ENCODE results near the gene ATXN7L3B.

ATXN7L3B gene

GRCh38 chr12:74509886-74510285 lies 27.7 kb upstream of the ATXN7L3B start:
- DNase-seq (ENCODE audit: low spot score) = no peak
- ChIA-PET CTCF (no interaction called here), POLR2A (ENCODE audit: low non-redundant PET) (no interaction called here)
- TF ChIP-seq CTCF (conservative IDR thresholded peaks at IDR 0.05; ENCODE audit: low read depth) = no peak
- H3K27ac ChIP-seq = no peak overlapping the region

GRCh38 chr12:74514098-74514872 lies 23.4 kb upstream of the ATXN7L3B start:
- CTCF ChIA-PET = no interaction called here
- no peak overlapping the region for H3K27ac ChIP-seq
- POLR2A ChIA-PET (ENCODE audit: low non-redundant PET) = no interaction called here
- no peak for TF ChIP-seq CTCF (conservative IDR thresholded peaks at IDR 0.05; ENCODE audit: low read depth)
- DNase-seq (ENCODE audit: low spot score) = no peak

GRCh38 chr12:74515849-74516248 lies 21.8 kb upstream of the ATXN7L3B start:
- DNase-seq (ENCODE audit: low spot score) = no peak
- ChIA-PET POLR2A (ENCODE audit: low non-redundant PET) (no interaction called here), CTCF (no interaction called here)
- no peak overlapping the region for H3K27ac ChIP-seq
- TF ChIP-seq CTCF (conservative IDR thresholded peaks at IDR 0.05; ENCODE audit: low read depth) = no peak

GRCh38 chr12:74526535-74526934 lies 11.1 kb upstream of the ATXN7L3B start:
- no peak for DNase-seq (ENCODE audit: low spot score)
- ChIA-PET CTCF (no interaction called here), POLR2A (ENCODE audit: low non-redundant PET) (no interaction called here)
- no peak for TF ChIP-seq CTCF (conservative IDR thresholded peaks at IDR 0.05; ENCODE audit: low read depth)
- no peak overlapping the region for H3K27ac ChIP-seq

- ChIA-PET CTCF (no interaction called here), POLR2A (ENCODE audit: low non-redundant PET) (no interaction called here)
- DNase-seq (ENCODE audit: low spot score) = no peak
- H3K27ac ChIP-seq = no peak overlapping the region
- TF ChIP-seq CTCF (conservative IDR thresholded peaks at IDR 0.05; ENCODE audit: low read depth) = no peak
Observed at GRCh38 chr12:74527491-74527890, 10.1 kb upstream of the ATXN7L3B start.

DNA sequence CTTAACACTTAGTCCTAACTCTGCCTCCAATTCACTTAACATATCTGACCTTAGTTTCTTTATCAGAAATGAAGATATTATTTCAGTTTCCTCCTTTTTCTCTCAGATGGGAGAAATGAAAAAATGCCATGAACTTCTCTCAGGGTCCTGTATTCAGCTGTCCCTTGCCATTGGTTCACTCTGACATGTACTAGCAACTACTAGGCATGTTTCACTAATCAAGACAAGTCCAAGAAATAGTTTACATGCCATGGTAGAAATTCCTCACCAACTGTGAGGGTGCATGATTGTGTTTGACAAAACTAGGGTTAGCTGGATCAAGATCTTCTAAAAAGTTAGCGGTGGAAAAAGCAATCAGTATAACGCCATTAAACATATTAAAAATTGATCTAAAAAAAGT lies 7.0 kb upstream of the ATXN7L3B start:
- CTCF ChIA-PET = no interaction called here
- H3K27ac ChIP-seq = no peak overlapping the region

More for the DNA sequence above, 7.0 kb upstream of the ATXN7L3B start:
- DNase-seq (ENCODE audit: low spot score) = no peak
- no peak for TF ChIP-seq CTCF (conservative IDR thresholded peaks at IDR 0.05; ENCODE audit: low read depth)
- POLR2A ChIA-PET (ENCODE audit: low non-redundant PET) = no interaction called here

Measured in RWPE1 (cell line).